ENCODE results near the gene ADGRG3.

DNA sequence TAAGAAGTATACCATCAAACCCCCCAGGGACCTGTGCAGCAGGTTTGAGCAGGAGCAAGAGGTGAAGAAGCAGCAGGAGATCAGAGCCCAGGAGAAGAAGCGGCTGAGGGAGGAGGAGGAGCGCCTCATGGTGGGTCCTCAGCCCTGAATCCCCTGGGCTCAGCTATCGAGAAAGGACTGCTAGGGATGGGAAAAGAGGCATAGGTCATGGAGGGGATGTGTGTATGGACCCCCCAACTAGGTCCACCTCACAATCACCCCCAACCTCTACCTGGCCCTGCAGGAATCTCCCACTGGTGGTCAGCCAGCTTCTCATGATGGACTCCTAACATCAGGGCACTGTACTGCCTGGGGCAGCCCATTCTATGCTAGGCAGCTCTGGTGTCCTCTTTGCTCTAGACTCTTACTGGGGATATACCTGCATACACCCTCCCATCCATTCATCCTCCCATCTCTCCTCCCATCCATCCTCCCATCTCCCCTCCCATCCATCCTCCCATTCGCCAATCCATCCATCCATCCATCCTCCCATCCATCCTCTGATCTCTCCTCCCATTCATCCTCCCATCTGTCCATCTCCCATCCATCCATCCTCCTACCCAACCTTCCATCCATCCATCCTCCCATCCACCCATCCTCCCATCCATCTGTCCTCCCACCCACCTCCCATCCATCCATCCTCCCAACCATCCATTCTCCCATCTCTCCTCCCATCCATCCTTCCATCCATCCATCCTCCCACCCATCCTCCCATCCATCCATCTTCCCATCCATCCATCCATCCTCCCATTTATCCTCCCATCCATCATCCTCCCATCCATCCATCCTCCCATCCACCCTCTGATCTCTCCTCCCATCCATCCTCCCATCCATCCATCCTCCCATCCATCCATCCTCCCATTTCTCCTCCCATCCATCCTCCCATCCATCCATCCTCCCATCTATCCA lies 37.1 kb downstream of the ADGRG3 start:
- no peak for TF ChIP-seq FOXK2 (IDR thresholded peaks at IDR 0.05)
- TF ChIP-seq FOXM1 (IDR thresholded peaks at IDR 0.05; ENCODE audit: borderline replicate concordance), result no peak
- TF ChIP-seq SUZ12 (IDR thresholded peaks at IDR 0.05), result no peak
- no peak for TF ChIP-seq FOXA1 (IDR thresholded peaks at IDR 0.05)
- TF ChIP-seq LEF1 (IDR thresholded peaks at IDR 0.05; ENCODE audit: borderline replicate concordance), result no peak
- TF ChIP-seq TARDBP (IDR thresholded peaks at IDR 0.05), result no peak
- TF ChIP-seq ZNF384 (IDR thresholded peaks at IDR 0.05), result no peak
- no peak for TF ChIP-seq NFRKB (IDR thresholded peaks at IDR 0.05)
